ENCODE data around the gene CEP19.

- TF ChIP-seq CTCF (IDR thresholded peaks at IDR 0.05) (no peak), POLR2A (IDR thresholded peaks at IDR 0.05) (no peak)
These were observed 9.0 kb upstream of the CEP19 start for GRCh38 chr3:196721097-196721496.
